HL-60 (cell line): ENCODE results near the gene INCENP.

Experiments used
- DNase-seq, 2 experiments: peaks; one replicate each; pipeline ENCODE4 v3.0.0-alpha.2; 2010 to 2020; ENCODE audit warnings: low read depth in 1 of 2, low spot score in 1 of 2
- H3K27ac ChIP-seq: fragments of 250-450 bp; sonication (Bioruptor Pico); replicated peaks from 2 replicates; pipeline ENCODE4 v1.5.1; 2020; ENCODE audit warnings: mild to moderate bottlenecking, moderate library complexity
- H3K27me3 ChIP-seq: fragments of 250-450 bp; sonication (Bioruptor Pico); 2 replicates; pipeline ENCODE4 v1.5.1; 2021; ENCODE audit warnings: mild to moderate bottlenecking, moderate library complexity; ENCODE audit not compliant: insufficient read depth, poor library complexity, severe bottlenecking
- H3K4me3 ChIP-seq: replicated peaks from 2 replicates; pipeline ENCODE4 v1.5.1; 2011; ENCODE audit warnings: mild to moderate bottlenecking, control low read depth, low read length; ENCODE audit not compliant: insufficient read depth
- CTCF ChIP-seq: IDR thresholded peaks from one replicate; pipeline ENCODE4 v1.5.1; 2011; ENCODE audit warnings: low read length, control low read depth, inconsistent platforms; ENCODE audit not compliant: insufficient read depth
- GABPA ChIP-seq: IDR thresholded peaks from 2 replicates; pipeline ENCODE4 v1.6.1; 2012; ENCODE audit warnings: low read depth
- POLR2AphosphoS5 ChIP-seq: IDR thresholded peaks from 2 replicates; pipeline ENCODE4 v1.6.1; 2012; ENCODE audit warnings: low read depth
- SPI1 ChIP-seq: IDR thresholded peaks from 2 replicates; pipeline ENCODE4 v1.6.1; 2012; ENCODE audit warnings: low read depth, mild to moderate bottlenecking, borderline replicate concordance
- TF ChIP-seq, protein P1 (sequence below): IDR thresholded peaks from 2 replicates; pipeline ENCODE4 v1.6.1; 2012; ENCODE audit warnings: low read depth; ENCODE audit not compliant: insufficient replicate concordance

Gene INCENP

GRCh38 chr11:62146476-62147200 lies 22.8 kb downstream of the INCENP start:
- Histone ChIP-seq H3K4me3 (no peak overlapping the region), H3K27me3 (no peaks in the 10 kb centered on the region), H3K27ac (no peak overlapping the region)
- DNase-seq, result no peak
- TF ChIP-seq, protein P1, sequence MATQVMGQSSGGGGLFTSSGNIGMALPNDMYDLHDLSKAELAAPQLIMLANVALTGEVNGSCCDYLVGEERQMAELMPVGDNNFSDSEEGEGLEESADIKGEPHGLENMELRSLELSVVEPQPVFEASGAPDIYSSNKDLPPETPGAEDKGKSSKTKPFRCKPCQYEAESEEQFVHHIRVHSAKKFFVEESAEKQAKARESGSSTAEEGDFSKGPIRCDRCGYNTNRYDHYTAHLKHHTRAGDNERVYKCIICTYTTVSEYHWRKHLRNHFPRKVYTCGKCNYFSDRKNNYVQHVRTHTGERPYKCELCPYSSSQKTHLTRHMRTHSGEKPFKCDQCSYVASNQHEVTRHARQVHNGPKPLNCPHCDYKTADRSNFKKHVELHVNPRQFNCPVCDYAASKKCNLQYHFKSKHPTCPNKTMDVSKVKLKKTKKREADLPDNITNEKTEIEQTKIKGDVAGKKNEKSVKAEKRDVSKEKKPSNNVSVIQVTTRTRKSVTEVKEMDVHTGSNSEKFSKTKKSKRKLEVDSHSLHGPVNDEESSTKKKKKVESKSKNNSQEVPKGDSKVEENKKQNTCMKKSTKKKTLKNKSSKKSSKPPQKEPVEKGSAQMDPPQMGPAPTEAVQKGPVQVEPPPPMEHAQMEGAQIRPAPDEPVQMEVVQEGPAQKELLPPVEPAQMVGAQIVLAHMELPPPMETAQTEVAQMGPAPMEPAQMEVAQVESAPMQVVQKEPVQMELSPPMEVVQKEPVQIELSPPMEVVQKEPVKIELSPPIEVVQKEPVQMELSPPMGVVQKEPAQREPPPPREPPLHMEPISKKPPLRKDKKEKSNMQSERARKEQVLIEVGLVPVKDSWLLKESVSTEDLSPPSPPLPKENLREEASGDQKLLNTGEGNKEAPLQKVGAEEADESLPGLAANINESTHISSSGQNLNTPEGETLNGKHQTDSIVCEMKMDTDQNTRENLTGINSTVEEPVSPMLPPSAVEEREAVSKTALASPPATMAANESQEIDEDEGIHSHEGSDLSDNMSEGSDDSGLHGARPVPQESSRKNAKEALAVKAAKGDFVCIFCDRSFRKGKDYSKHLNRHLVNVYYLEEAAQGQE, result no peak
- TF ChIP-seq GABPA (no peak), SPI1 (no peak), CTCF (no peak), POLR2AphosphoS5 (no peak)

GRCh38 chr11:62147545-62147944 lies 23.7 kb downstream of the INCENP start:
- H3K27me3 ChIP-seq, result no peaks in the 10 kb centered on the region
- no peak for DNase-seq
- TF ChIP-seq, protein P1, result no peak
- TF ChIP-seq CTCF (no peak), GABPA (no peak), POLR2AphosphoS5 (no peak), SPI1 (no peak)

DNA sequence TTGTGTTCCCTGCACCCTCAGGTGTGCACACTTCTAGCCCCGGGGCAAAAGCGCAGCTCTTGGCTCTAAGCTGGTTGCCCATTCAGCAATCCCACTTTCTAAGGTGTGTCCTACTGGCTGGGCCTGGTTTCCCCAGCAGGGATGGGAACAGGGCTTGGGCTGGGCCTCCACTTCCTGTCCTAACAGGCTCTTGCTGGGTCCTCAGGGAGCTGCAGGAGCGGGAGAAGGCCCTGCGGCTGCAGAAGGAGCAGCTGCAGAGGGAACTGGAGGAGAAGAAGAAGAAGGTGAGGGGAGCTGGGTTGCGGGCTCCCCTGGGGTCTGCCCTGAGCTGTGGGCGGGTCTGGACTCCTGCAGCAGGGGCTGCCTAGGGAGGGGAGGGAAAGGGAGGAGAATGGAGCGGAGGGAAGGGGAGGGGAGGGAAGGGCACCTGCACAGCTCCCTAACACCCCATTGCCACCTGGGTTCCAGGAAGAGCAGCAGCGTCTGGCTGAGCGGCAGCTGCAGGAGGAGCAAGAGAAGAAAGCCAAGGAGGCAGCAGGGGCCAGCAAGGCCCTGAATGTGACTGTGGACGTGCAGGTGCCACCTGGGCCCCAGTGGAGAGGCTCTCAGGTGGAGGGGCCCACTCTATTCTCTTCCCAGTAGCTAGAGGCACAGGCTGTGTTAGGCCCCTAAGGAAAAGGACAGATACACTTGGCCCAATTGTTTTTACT lies 24.6 kb downstream of the INCENP start:
- TF ChIP-seq GABPA (no peak), CTCF (no peak), POLR2AphosphoS5 (no peak), SPI1 (no peak)
- TF ChIP-seq, protein P1, result no peak

More at GRCh38 chr11:62147545-62147944, 23.7 kb downstream of the INCENP start:
- no peak overlapping the region for H3K4me3 ChIP-seq
- no peak overlapping the region for H3K27ac ChIP-seq

More for the DNA sequence above, 24.6 kb downstream of the INCENP start:
- H3K27me3 ChIP-seq, result no peaks in the 10 kb centered on the region
- no peak overlapping the region for H3K27ac ChIP-seq
- no peak for DNase-seq
- no peak overlapping the region for H3K4me3 ChIP-seq
